ENCODE data around the gene SLC9A6.

The SLC9A6 gene

GRCh38 chrX:136065044-136065671, 79.9 kb downstream of the SLC9A6 start:
- Histone ChIP-seq H3K4me3 (IDR thresholded peaks at IDR 0.05; ENCODE audit: insufficient read depth, low read depth, low read length) (no peak overlapping the region), H3K27me3 (ENCODE audit: insufficient read depth, low read depth) (no peaks in the 10 kb centered on the region), H3K27ac (no peak overlapping the region), H2AFZ (ENCODE audit: low read depth) (no peak overlapping the region), H4K20me1 (ENCODE audit: insufficient read depth) (no peaks in the 10 kb centered on the region), H3K9ac (no peak overlapping the region), H3K4me1 (ENCODE audit: low read depth, poor library complexity, severe bottlenecking) (no peaks in the 10 kb centered on the region), H3K4me2 (no peak overlapping the region), H3K36me3 (ENCODE audit: insufficient read depth) (no peaks in the 10 kb centered on the region), H3K79me2 (ENCODE audit: insufficient read depth, low read depth) (no peaks in the 10 kb centered on the region)
- no peak for TF ChIP-seq CTCF (conservative IDR thresholded peaks at IDR 0.05; ENCODE audit: low read depth, low read length)

GRCh38 chrX:136067097-136067496, 81.9 kb downstream of the SLC9A6 start:
- TF ChIP-seq CTCF (conservative IDR thresholded peaks at IDR 0.05; ENCODE audit: low read depth, low read length), result no peak
- H4K20me1 ChIP-seq (ENCODE audit: insufficient read depth), result no peaks in the 10 kb centered on the region

GRCh38 chrX:136067966-136068365, 82.7 kb downstream of the SLC9A6 start:
- Histone ChIP-seq H3K9ac (no peak overlapping the region), H3K27me3 (ENCODE audit: insufficient read depth, low read depth) (no peaks in the 10 kb centered on the region), H3K36me3 (ENCODE audit: insufficient read depth) (no peaks in the 10 kb centered on the region), H4K20me1 (ENCODE audit: insufficient read depth) (no peaks in the 10 kb centered on the region), H2AFZ (ENCODE audit: low read depth) (no peak overlapping the region), H3K4me1 (ENCODE audit: low read depth, poor library complexity, severe bottlenecking) (peaks cover 18% of the 10 kb centered on the region), H3K4me3 (IDR thresholded peaks at IDR 0.05; ENCODE audit: insufficient read depth, low read depth, low read length) (no peak overlapping the region), H3K4me2 (no peak overlapping the region), H3K27ac (no peak overlapping the region), H3K79me2 (ENCODE audit: insufficient read depth, low read depth) (no peaks in the 10 kb centered on the region)
- no peak for TF ChIP-seq CTCF (conservative IDR thresholded peaks at IDR 0.05; ENCODE audit: low read depth, low read length)

More at GRCh38 chrX:136067097-136067496, 81.9 kb downstream of the SLC9A6 start:
- no peak overlapping the region for H2AFZ ChIP-seq (ENCODE audit: low read depth)
- H3K27ac ChIP-seq, result no peak overlapping the region
- H3K4me1 ChIP-seq (ENCODE audit: low read depth, poor library complexity, severe bottlenecking), result peaks cover 18% of the 10 kb centered on the region
- H3K9ac ChIP-seq, result no peak overlapping the region
- no peak overlapping the region for H3K4me2 ChIP-seq
- H3K4me3 ChIP-seq (IDR thresholded peaks at IDR 0.05; ENCODE audit: insufficient read depth, low read depth, low read length), result no peak overlapping the region
- H3K36me3 ChIP-seq (ENCODE audit: insufficient read depth), result no peaks in the 10 kb centered on the region
- no peaks in the 10 kb centered on the region for H3K27me3 ChIP-seq (ENCODE audit: insufficient read depth, low read depth)
- no peaks in the 10 kb centered on the region for H3K79me2 ChIP-seq (ENCODE audit: insufficient read depth, low read depth)

GRCh38 chrX:136076942-136077341, 91.7 kb downstream of the SLC9A6 start:
- Histone ChIP-seq H3K79me2 (ENCODE audit: insufficient read depth, low read depth) (no peaks in the 10 kb centered on the region), H3K4me1 (ENCODE audit: low read depth, poor library complexity, severe bottlenecking) (peaks cover 25% of the 10 kb centered on the region), H3K36me3 (ENCODE audit: insufficient read depth) (no peaks in the 10 kb centered on the region), H3K27ac (peak overlapping the region; percentile 96), H3K4me2 (peak overlapping the region; percentile 62), H3K4me3 (IDR thresholded peaks at IDR 0.05; ENCODE audit: insufficient read depth, low read depth, low read length) (no peak overlapping the region), H3K9ac (peak overlapping the region; percentile 69), H3K27me3 (ENCODE audit: insufficient read depth, low read depth) (no peaks in the 10 kb centered on the region), H2AFZ (ENCODE audit: low read depth) (peak overlapping the region; percentile 66; the same call in 1 of the 2 replicates), H4K20me1 (ENCODE audit: insufficient read depth) (no peaks in the 10 kb centered on the region)
- no peak for TF ChIP-seq CTCF (conservative IDR thresholded peaks at IDR 0.05; ENCODE audit: low read depth, low read length)
